ENCODE data around the gene NIPAL3. TPM values are rescaled to one million over a fixed set of nuclear protein-coding genes. Genes with fewer than 3 reads are reported as not detected.
"Not testable (repeated sequence)": the region's sequence is repeated elsewhere in the genome, so short reads cannot be mapped to it uniquely, and the experiment has no call there.

The NIPAL3 gene
- polyA plus RNA-seq, 1 donor (not counting 4 experiments of a cell fraction or from before 2014, with no cell fraction given): 30.5 TPM

- Histone ChIP-seq H4K20me1 (ENCODE audit: control insufficient read depth, extremely low read depth, insufficient read depth, low read length) (no peaks in the 10 kb centered on the region), H3K27me3 (ENCODE audit: control insufficient read depth, extremely low read depth, insufficient read depth, low read length) (peaks cover 4% of the 10 kb centered on the region), H2AFZ (ENCODE audit: control insufficient read depth, low read length) (no peak overlapping the region), H3K9ac (ENCODE audit: control insufficient read depth, extremely low read depth, insufficient read depth, low read length) (no peak overlapping the region), H3K9me3 (ENCODE audit: control insufficient read depth, low read depth, low read length) (no peaks in the 10 kb centered on the region), H3K4me2 (ENCODE audit: control insufficient read depth, extremely low read depth, insufficient read depth, low read depth, low read length) (no peak overlapping the region), H3K4me1 (ENCODE audit: control insufficient read depth, extremely low read depth, insufficient read depth, low read length) (no peaks in the 10 kb centered on the region), H3K27ac (ENCODE audit: control insufficient read depth, insufficient read depth, low read length) (no peak overlapping the region), H3K36me3 (ENCODE audit: control insufficient read depth in 2 of 2, extremely low read depth in 1 of 2, insufficient read depth in 2 of 2, low read length in 2 of 2) (no peaks in the 10 kb centered on the region), H3K4me3 (ENCODE audit: control insufficient read depth in 2 of 3, extremely low read depth in 1 of 3, insufficient read depth in 2 of 3, low read depth in 1 of 3, low read length in 3 of 3) (no peak overlapping the region), H3K9me1 (ENCODE audit: control insufficient read depth, extremely low read depth, insufficient read depth, low read length) (no peaks in the 10 kb centered on the region), H3K79me2 (ENCODE audit: control insufficient read depth, insufficient read depth, low read length) (no peaks in the 10 kb centered on the region)
- FAIRE-seq (no peak), DNase-seq (ENCODE audit: low read depth, low spot score) (no peak)
- dilution Hi-C loops (cut with MboI; ENCODE audit: extremely low pct_ligation_motif_present, low sequenced_read_pairs): no loop called here
- TF ChIP-seq CTCF (optimal IDR thresholded peaks at IDR 0.05 in 1 of 3, IDR thresholded peaks at IDR 0.05 in 1 of 3, conservative IDR thresholded peaks at IDR 0.05 in 1 of 3; ENCODE audit: extremely low read depth in 1 of 3, insufficient read depth in 2 of 3, low read length in 3 of 3) (no peak), EZH2 (IDR thresholded peaks at IDR 0.05; ENCODE audit: low read length) (no peak)
Measured at GRCh38 chr1:24486331-24487065, 70.9 kb downstream of the NIPAL3 start.

GRCh38 chr1:24487455-24487854 is 71.9 kb downstream of the NIPAL3 start:
- H3K4me1 ChIP-seq (ENCODE audit: control insufficient read depth, extremely low read depth, insufficient read depth, low read length): no peaks in the 10 kb centered on the region
- no peaks in the 10 kb centered on the region for H3K9me1 ChIP-seq (ENCODE audit: control insufficient read depth, extremely low read depth, insufficient read depth, low read length)
- no peaks in the 10 kb centered on the region for H3K79me2 ChIP-seq (ENCODE audit: control insufficient read depth, insufficient read depth, low read length)
- no peak overlapping the region for H3K4me2 ChIP-seq (ENCODE audit: control insufficient read depth, extremely low read depth, insufficient read depth, low read depth, low read length)
- TF ChIP-seq EZH2 (IDR thresholded peaks at IDR 0.05; ENCODE audit: low read length): no peak
- TF ChIP-seq CTCF (optimal IDR thresholded peaks at IDR 0.05 in 1 of 3, IDR thresholded peaks at IDR 0.05 in 1 of 3, conservative IDR thresholded peaks at IDR 0.05 in 1 of 3; ENCODE audit: extremely low read depth in 1 of 3, insufficient read depth in 2 of 3, low read length in 3 of 3): no peak
- H3K36me3 ChIP-seq (ENCODE audit: control insufficient read depth in 2 of 2, extremely low read depth in 1 of 2, insufficient read depth in 2 of 2, low read length in 2 of 2): no peaks in the 10 kb centered on the region
- dilution Hi-C loops (cut with MboI; ENCODE audit: extremely low pct_ligation_motif_present, low sequenced_read_pairs): no loop called here
- H3K27ac ChIP-seq (ENCODE audit: control insufficient read depth, insufficient read depth, low read length): no peak overlapping the region
- H4K20me1 ChIP-seq (ENCODE audit: control insufficient read depth, extremely low read depth, insufficient read depth, low read length): no peaks in the 10 kb centered on the region
- peaks cover 4% of the 10 kb centered on the region for H3K27me3 ChIP-seq (ENCODE audit: control insufficient read depth, extremely low read depth, insufficient read depth, low read length)
- no peaks in the 10 kb centered on the region for H3K9me3 ChIP-seq (ENCODE audit: control insufficient read depth, low read depth, low read length)
- H2AFZ ChIP-seq (ENCODE audit: control insufficient read depth, low read length): no peak overlapping the region
- H3K9ac ChIP-seq (ENCODE audit: control insufficient read depth, extremely low read depth, insufficient read depth, low read length): no peak overlapping the region
- no peak for DNase-seq (ENCODE audit: low read depth, low spot score)
- no peak overlapping the region for H3K4me3 ChIP-seq (ENCODE audit: control insufficient read depth in 2 of 3, extremely low read depth in 1 of 3, insufficient read depth in 2 of 3, low read depth in 1 of 3, low read length in 3 of 3)
- FAIRE-seq: no peak

- H3K9ac ChIP-seq (ENCODE audit: control insufficient read depth, extremely low read depth, insufficient read depth, low read length); dilution Hi-C loops (cut with MboI; ENCODE audit: extremely low pct_ligation_motif_present, low sequenced_read_pairs); H3K79me2 ChIP-seq (ENCODE audit: control insufficient read depth, insufficient read depth, low read length); FAIRE-seq; H2AFZ ChIP-seq (ENCODE audit: control insufficient read depth, low read length); H3K4me3 ChIP-seq (ENCODE audit: control insufficient read depth in 2 of 3, extremely low read depth in 1 of 3, insufficient read depth in 2 of 3, low read depth in 1 of 3, low read length in 3 of 3); H3K9me1 ChIP-seq (ENCODE audit: control insufficient read depth, extremely low read depth, insufficient read depth, low read length); H3K27me3 ChIP-seq (ENCODE audit: control insufficient read depth, extremely low read depth, insufficient read depth, low read length); H3K4me2 ChIP-seq (ENCODE audit: control insufficient read depth, extremely low read depth, insufficient read depth, low read depth, low read length); H3K4me1 ChIP-seq (ENCODE audit: control insufficient read depth, extremely low read depth, insufficient read depth, low read length); H3K9me3 ChIP-seq (ENCODE audit: control insufficient read depth, low read depth, low read length); H4K20me1 ChIP-seq (ENCODE audit: control insufficient read depth, extremely low read depth, insufficient read depth, low read length); H3K36me3 ChIP-seq (ENCODE audit: control insufficient read depth in 2 of 2, extremely low read depth in 1 of 2, insufficient read depth in 2 of 2, low read length in 2 of 2): not testable (repeated sequence)
- H3K27ac ChIP-seq (ENCODE audit: control insufficient read depth, insufficient read depth, low read length): peak overlapping the region; percentile 10
- peak; percentile 17 for DNase-seq (ENCODE audit: low read depth, low spot score)
Measured at GRCh38 chr1:24488159-24488558, 72.6 kb downstream of the NIPAL3 start.

Measured in keratinocyte (primary cell).